Stimulated activated naive CD4-positive, alpha-beta T cell (primary cell): ENCODE results near the gene LLGL1.

Experiments
- DNase-seq, 6 experiments: peaks; one replicate each; lab custom pipeline; 2025; lab: John Stamatoyannopoulos, UW

LLGL1 gene

DNA sequence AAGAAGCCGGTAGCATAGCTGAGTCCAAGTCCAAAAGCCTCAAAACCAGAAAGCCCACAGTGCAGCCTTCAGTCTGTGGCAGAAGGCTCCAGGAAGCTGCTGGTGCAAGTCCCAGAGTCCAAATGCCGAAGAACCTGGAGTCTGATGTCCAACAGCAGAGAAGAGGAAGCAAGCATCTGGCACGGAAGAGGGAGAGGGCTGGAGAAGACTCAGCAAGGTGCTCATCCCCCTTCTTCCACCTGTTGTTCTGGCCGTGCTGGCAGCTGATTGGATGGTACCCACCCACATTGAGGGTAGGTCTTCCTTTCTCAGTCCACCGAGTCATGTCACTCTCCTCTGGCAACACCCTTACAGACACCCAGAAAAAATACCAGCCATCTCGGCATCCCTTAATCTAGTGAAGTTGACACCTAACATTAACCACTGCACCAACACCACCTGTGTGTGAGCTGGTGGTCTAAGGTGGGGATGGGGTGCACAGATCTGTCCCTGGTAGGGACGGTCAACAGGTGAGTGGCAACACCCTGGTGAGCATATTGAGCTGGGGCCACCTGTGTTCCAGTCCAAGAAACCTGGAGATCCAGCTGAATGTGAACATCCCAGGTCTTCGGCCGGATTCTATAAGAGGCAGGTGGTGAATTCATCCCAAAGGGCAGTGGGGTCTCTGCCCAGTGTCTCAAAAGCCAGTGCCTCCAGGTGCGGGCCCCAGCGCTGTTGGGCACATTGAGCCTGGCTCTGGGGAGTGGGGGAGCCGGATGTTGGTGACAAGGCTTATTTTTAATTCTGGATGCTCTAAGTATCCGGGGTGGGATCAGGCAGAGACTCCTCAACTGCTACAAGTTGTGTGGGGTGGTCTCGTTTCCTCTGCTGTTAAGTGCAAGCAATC is 44.9 kb downstream of the LLGL1 start:
- DNase-seq, result no peak

- DNase-seq, result no peak
Measured at GRCh38 chr17:18277076-18277475, 51.6 kb downstream of the LLGL1 start.

DNA sequence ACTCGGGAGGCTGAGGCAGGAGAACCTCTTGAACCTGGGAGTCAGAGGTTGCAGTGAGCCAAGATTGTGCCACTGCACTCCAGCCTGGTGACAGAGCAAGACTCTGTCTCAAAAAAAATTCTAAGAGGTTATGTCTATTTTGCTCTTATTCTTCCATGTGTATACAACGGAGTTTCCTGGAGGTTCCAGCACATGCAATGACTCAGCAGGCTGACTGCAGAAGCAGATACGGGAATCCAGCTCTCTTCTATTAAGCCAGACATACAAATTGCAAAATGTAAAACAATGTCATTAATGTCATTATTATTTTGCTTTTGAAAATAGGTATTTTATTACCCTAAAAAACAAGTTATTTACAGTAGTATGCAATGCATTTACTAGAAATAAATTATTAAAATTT is 53.4 kb downstream of the LLGL1 start:
- no peak for DNase-seq

DNA sequence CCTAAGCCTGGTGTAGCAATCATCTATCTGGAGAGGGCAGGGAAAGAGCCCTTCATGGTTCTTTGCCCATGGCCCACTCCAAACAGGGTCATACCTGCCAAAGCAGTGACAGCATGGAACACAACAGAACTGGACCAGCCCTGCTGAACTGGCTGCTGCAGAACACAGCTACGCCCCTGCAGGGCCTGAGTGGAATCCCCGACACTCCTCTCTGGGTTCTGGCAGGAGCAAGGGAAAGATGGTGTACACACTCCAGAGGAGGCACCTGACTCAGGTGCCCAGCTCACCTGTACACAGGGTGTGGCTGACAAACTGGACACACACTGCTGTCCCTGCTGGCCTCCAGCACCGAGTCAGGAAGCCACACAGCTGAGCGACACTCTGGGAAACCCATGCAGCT is 54.8 kb downstream of the LLGL1 start:
- no peak for DNase-seq

GRCh38 chr17:18280766-18281371 is 55.4 kb downstream of the LLGL1 start:
- DNase-seq, result no peak

DNA sequence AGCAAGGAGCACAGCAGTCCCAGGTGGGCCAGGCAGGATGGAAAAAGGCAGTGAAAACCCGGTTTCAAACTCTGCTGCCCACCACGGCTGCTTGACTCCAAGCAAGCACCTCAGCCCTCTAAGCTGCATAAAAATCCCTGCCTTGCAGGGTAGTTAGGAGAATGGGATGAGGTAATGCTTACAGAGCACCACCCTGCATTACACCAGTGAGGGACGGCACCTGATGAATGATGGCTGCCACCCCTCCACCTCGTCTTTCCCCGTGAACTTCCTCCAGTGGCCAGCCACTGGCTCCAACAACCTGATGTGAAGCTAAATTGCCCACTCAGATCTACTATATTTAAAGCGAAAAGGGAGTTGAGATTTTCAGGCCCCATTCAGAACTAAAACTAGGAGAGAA is 56.4 kb downstream of the LLGL1 start:
- no peak for DNase-seq

GRCh38 chr17:18285296-18285695 is 59.9 kb downstream of the LLGL1 start:
- DNase-seq, result no peak

DNA sequence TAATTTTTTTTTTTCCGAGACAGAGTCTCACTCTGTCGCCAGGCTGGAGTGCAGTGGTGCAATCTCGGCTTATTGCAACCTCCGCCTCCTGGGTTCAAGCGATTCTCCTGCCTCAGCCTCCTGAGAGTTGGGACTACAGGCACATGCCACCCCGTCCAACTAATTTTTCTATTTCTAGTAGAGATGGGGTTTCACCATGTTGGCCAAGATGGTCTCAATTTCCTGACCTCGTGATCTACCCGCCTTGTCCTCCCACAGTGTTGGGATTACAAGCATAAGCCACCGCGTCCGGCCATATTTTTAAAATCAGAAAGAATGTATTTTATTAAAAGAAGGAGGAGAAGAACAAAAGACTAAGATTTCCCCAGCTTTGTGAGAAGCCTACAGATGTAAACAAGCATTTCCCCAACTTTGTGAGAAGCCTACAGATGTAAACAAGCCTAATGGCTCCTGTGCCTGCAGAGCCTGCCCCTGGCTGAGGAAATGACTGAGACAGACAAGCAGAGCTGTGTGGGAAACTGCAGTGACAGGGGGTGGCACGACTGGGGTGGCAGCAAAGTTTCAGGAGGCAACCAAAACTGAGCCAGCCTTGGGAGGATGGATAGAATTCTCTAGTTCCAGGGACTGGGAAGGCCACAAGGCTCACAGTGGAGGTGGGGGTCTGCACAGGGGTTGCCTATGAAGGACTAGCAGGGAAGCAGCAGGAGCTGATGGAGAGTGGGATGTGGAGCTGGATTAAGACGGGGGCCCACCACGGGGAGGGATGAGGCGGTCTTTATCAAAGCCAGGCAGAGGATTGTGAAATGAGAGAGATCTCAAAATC is 66.5 kb downstream of the LLGL1 start:
- DNase-seq, result no peak
